GM18508 (cell line): Measurements from ENCODE around the gene CNR2.
"Not testable (repeated sequence)": the region's sequence is repeated elsewhere in the genome, so short reads cannot be mapped to it uniquely, and the experiment has no call there.

ENCODE experiments used
- ATAC-seq: cut with Tn5 transposase; IDR thresholded peaks from one replicate; pipeline ENCODE4 v1.9.1; 2021; ENCODE audit warnings: moderate number of reproducible peaks; ENCODE audit not compliant: insufficient read depth, unreplicated experiment

CNR2 gene

GRCh38 chr1:23895993-23896392 lies 17.2 kb downstream of the CNR2 start:
- no peak for ATAC-seq

- no peak for ATAC-seq
Observed at GRCh38 chr1:23895082-23895481, 18.1 kb downstream of the CNR2 start.

DNA sequence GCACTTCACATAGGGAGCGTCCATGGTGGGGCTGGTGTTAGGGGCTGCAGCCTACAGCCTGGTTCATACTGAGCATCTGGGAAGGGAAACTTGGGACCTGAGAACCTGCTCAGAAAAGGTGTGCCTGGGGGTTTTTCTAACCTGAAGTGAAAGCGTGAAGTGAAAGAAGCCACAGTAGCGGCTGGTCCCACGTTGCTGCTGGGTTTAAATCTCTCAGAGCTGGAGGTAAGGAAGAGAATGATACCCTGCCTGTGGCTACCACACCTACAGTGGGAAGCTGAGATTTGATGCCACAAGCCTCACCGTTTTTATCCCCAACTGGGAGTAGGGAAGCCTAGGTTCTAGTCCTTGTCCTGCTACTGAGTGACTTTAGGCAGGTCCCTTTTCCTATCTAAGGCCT lies 24.1 kb downstream of the CNR2 start:
- no peak for ATAC-seq

GRCh38 chr1:23885222-23885621 lies 27.9 kb downstream of the CNR2 start:
- ATAC-seq = no peak

- ATAC-seq = no peak
Observed at GRCh38 chr1:23882746-23883145, 30.4 kb downstream of the CNR2 start.

DNA sequence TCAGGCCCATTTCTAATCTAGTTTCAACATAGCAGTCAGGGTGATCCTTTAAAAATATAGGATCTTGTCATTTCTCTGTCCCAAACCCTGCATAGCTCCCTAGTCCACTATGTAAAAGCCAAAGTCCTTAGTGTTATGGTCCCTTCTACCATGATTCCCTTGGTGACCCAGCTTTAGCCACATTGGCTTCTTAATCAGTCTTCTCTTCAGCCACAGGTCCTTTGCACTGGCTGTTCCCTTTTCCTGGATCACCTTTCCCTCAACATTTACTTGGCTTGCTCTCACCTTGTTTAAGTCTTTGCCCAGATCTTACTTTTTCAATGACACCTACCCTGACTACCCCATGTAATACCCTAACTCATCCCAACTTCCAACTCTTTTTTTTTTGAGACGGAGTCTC lies 33.4 kb downstream of the CNR2 start:
- ATAC-seq = no peak

DNA sequence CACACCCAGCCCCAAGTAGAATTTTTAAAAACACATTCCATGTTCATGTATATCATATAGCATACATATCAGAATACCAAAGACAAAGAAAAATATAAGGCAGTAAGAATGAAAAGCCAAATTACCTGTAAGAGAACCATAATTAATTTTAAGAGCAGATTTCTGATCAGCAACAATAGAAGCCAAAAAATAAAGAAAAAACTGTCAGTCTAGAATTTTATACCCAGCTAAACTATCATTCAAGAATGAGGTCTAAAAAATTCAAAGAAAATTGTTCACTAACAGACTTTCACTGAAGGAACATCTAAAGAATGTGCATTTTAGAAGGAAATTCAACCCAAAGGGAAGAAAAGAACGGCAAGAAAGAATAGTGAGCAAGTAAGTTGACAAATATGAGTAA lies 34.5 kb downstream of the CNR2 start:
- no peak for ATAC-seq

DNA sequence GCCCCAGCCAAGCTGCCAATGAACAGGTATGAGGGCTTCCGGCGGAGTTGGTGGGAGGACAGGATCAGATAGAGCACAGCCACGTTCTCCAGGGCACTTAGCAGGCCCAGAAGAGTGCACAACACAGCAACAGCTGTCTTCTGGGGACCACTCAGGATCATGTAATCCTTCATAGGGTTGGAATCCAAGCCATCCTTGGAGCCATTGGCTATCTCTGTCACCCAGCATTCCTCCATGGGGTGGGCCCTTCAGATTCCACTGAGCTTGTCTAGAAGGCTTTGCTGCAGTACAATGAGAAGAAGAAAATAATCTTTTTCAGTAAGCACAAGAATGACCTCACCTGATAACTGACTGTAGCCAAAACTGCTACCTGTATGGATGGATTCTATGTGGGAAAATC lies 37.8 kb downstream of the CNR2 start:
- no peak for ATAC-seq

GRCh38 chr1:23872421-23872820 lies 40.7 kb downstream of the CNR2 start:
- no peak for ATAC-seq

- no peak for ATAC-seq
Observed at GRCh38 chr1:23869051-23869450, 44.1 kb downstream of the CNR2 start.

DNA sequence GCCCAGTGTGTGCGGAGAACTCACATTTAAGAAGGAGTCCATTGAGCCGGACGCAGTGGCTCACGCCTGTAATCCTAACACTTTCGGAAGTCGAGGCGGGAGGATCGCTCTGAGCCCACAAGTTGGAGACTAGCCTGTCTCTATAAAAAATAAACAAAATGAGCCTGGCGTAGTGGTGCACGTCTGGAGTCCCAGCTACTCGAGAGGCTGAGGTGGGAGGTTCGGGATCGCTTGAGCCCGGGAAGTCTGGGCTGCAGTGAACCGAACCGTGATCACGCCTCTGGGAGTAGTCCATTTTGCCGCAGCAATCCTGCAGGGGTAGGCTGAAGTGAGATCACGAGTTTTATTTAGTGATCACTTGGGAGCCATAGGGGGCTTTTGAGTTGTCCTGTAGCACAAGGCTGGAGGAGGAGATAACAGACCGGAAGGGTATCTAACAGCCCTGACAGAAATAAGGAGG lies 44.6 kb downstream of the CNR2 start:
- ATAC-seq = peak; percentile 9

DNA sequence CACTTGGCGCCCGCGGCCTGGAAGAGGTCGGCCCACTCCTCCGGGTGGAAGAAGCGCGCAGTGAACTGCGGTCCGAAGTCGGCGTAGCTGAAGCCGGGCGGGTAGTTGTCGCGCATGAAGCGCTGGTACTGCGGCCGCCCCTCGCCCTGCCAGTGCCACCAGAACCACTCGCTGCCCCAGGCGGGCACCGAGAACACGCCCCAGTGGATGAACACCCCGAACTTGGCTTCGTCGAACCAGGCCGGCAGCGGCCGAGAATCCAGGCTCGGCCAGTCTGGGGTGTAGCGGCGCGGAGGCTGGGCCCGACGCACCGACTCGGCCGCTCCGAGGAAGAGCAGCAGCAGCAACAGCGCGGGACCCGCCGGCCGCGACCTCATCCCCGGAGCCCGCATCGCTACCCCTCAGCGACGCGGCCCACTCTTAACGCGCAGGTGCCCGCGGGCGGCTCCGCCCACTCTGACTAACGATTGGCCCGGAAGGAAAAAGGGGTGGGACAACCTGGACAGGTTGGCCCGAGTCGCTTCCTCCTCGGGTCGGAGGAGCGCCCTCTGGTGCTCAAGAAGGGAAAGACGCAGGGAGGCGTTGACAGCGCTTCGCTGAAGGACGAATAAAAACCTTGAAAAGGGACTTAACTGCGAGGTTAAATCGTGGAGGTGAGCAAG lies 45.1 kb downstream of the CNR2 start, which contains the start of gene FUCA1:
Gene FUCA1, minus strand, starts transcription at position 396 of the 662 bp plus-strand sequence. Its CDS starts 4 bp downstream, at position 392.
- ATAC-seq = peak; percentile 51

GRCh38 chr1:23867542-23867894 lies 45.6 kb downstream of the CNR2 start:
- no peak for ATAC-seq

GRCh38 chr1:23865543-23865930 lies 47.6 kb downstream of the CNR2 start:
- no peak for ATAC-seq

- no peak for ATAC-seq
Observed at GRCh38 chr1:23864801-23865542, 48.2 kb downstream of the CNR2 start.

GRCh38 chr1:23862640-23863039 lies 50.5 kb downstream of the CNR2 start:
- ATAC-seq = no peak

- no peak for ATAC-seq
Observed at GRCh38 chr1:23854568-23854967, 58.6 kb downstream of the CNR2 start.

DNA sequence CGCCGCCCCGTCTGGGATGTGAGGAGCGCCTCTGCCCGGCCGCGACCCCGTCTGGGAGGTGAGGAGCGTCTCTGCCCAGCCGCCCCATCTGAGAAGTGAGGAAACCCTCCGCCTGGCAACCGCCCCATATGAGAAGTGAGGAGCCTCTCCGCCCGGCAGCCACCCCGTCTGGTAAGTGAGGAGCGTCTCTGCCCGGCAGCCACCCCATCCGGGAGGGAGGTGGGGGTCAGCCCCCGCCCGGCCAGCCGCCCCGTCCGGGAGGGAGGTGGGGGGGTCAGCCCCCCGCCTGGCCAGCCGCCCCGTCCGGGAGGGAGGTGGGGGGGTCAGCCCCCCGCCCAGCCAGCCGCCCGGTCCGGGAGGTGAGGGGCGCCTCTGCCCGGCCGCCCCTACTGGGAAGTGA lies 60.0 kb downstream of the CNR2 start:
- not testable (repeated sequence) for ATAC-seq

DNA sequence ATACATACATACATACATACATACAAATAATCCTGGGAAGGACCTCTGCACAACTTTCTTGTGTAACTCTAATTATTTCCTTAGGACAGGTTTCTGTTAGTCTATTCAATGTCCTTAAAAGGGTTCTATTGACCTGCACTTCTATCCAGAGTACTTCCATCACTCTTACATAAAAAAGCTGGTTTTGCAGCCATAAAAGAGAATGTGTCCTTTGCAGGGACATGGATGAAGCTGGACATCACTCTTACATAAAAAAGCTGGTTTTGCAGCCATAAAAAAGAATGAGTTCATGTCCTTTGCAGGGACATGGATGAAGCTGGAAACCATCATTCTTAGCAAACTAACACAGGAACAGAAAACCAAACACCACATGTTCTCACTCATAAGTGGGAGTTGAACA lies 61.8 kb downstream of the CNR2 start:
- not testable (repeated sequence) for ATAC-seq

- ATAC-seq = no peak
Observed at GRCh38 chr1:23848673-23849616, 64.2 kb downstream of the CNR2 start.
